NCI-H526 (cell line): Measurements from ENCODE around the gene FANCI.
A peak's percentile ranks its signal among the peaks of the same experiment; 100 is the strongest.

ENCODE experiments used
- DNase-seq, 2 experiments: peaks; one replicate each; lab custom pipeline; 2025; lab: John Stamatoyannopoulos, UW

Gene FANCI

GRCh38 chr15:89361451-89362202, 117.8 kb downstream of the FANCI start:
- DNase-seq = peak; percentile 50 to 75

- DNase-seq = peak; percentile 50 to 88
Measured at GRCh38 chr15:89362203-89363101, 118.7 kb downstream of the FANCI start.

GRCh38 chr15:89363133-89363532, 119.4 kb downstream of the FANCI start:
- no peak for DNase-seq

GRCh38 chr15:89363770-89364169, 120.0 kb downstream of the FANCI start:
- no peak for DNase-seq

- peak in 1 of 2 experiments; percentile 38 for DNase-seq
Measured at GRCh38 chr15:89364341-89364740, 120.6 kb downstream of the FANCI start.

- DNase-seq = no peak
Measured at GRCh38 chr15:89364741-89365450, 121.1 kb downstream of the FANCI start.

- DNase-seq = no peak
Measured at GRCh38 chr15:89365462-89366065, 121.8 kb downstream of the FANCI start.
